ENCODE measurements around the gene NR6A1. TPM values are rescaled to one million over a fixed set of nuclear protein-coding genes. Genes with fewer than 3 reads are reported as not detected.

NR6A1 gene
- total and polyA plus RNA-seq, 2 of the 8 experiments (the other 6 are each of a cell fraction or from before 2014, with no cell fraction given): 93.2 to 237 TPM

DNA sequence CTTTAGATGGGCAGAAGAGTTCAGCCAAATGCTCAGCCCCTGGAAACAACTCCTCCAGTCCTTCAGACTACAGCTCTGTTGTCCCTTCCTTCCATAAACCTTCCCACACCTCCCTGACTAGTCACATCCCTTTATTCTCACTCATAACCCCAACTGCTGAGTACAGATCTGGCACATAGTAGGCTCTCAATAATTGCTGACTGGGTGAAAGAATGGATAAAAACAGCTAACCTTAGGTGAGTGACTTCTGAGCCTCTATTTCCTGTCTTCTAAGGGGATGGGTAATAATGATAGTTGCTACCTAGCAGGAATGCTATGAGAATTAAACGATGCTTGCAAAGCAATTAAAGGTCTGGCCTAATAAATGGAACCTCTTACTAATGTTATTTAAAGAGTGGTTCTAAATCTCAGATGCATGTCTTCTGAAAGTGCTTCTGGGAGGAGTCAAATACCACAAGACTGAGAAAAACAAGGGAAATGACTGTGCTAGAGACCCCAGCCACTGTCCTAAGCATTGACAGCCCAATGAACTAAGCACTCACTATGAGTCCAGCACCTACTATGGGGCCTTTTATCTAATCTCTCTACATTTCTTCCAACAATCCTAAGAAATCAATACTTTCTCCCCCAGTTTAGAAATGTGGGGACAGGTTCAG is 2.5 kb upstream of the NR6A1 start:
- H3K23me2 ChIP-seq (ENCODE audit: low read depth, low read length): peaks cover 12% of the 10 kb centered on the region
- no peak overlapping the region for H4K91ac ChIP-seq (replicated peaks; ENCODE audit: insufficient read length, low read length)
- H3K9me3 ChIP-seq (ENCODE audit: insufficient read depth in 2 of 2, low read depth in 1 of 2, low read length in 1 of 2): no peaks in the 10 kb centered on the region
- peaks cover 2 to 17% of the 10 kb centered on the region in 2 experiments; a peak in 2 of 4 replicates for H3K79me2 ChIP-seq (ENCODE audit: control insufficient read depth in 1 of 2, insufficient read depth in 2 of 2, low read length in 2 of 2)
- no peak overlapping the region for H2BK20ac ChIP-seq (ENCODE audit: low read length)
- H3K18ac ChIP-seq (ENCODE audit: extremely low read depth, low read length): no peak overlapping the region
- H3K27me3 ChIP-seq (replicated peaks in 1 of 4; ENCODE audit: control insufficient read depth in 3 of 4, extremely low read depth in 1 of 4, insufficient read depth in 3 of 4, low read length in 3 of 4): peaks cover 0 to 10% (median 6%) of the 10 kb centered on the region in 4 experiments; a peak in 6 of 7 replicates
- no peak overlapping the region for H2BK120ac ChIP-seq (replicated peaks; ENCODE audit: low read depth, low read length)
- TF ChIP-seq CHD2 (IDR thresholded peaks at IDR 0.05; ENCODE audit: low read length) (no peak), KDM1A (IDR thresholded peaks at IDR 0.05; ENCODE audit: borderline replicate concordance, low read length) (no peak), SIX5 (IDR thresholded peaks at IDR 0.05; ENCODE audit: low read depth, low read length) (no peak), EZH2 (IDR thresholded peaks at IDR 0.05; ENCODE audit: low read depth, low read length, severe bottlenecking) (no peak), POLR2A (IDR thresholded peaks at IDR 0.05; ENCODE audit: control extremely low read depth in 1 of 2, low read depth in 2 of 2, low read length in 2 of 2) (no peak), JUND (IDR thresholded peaks at IDR 0.05; ENCODE audit: low read length) (no peak), RXRA (IDR thresholded peaks at IDR 0.05; ENCODE audit: insufficient read depth, low read depth, low read length) (no peak), YY1 (IDR thresholded peaks at IDR 0.05; ENCODE audit: low read depth, low read length) (no peak), SIRT6 (IDR thresholded peaks at IDR 0.05; ENCODE audit: low read length) (no peak)
- TF ChIP-seq, protein P1, sequence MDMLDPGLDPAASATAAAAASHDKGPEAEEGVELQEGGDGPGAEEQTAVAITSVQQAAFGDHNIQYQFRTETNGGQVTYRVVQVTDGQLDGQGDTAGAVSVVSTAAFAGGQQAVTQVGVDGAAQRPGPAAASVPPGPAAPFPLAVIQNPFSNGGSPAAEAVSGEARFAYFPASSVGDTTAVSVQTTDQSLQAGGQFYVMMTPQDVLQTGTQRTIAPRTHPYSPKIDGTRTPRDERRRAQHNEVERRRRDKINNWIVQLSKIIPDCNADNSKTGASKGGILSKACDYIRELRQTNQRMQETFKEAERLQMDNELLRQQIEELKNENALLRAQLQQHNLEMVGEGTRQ (IDR thresholded peaks at IDR 0.05; ENCODE audit: low read length): no peak
- no peaks in the 10 kb centered on the region for H3K79me1 ChIP-seq (ENCODE audit: low read depth, low read length)
- no peak overlapping the region for H3K27ac ChIP-seq (ENCODE audit: low read depth, low read length)
- no peak overlapping the region for H2AK5ac ChIP-seq (ENCODE audit: low read depth, low read length)
- peaks cover 3 to 13% (median 5%) of the 10 kb centered on the region in 4 experiments for H3K4me1 ChIP-seq (replicated peaks in 1 of 4; ENCODE audit: control insufficient read depth in 3 of 4, insufficient read depth in 4 of 4, low read length in 3 of 4)
- no peak for DNase-seq (ENCODE audit: low read depth in 1 of 2, low spot score in 2 of 2)
- H3K4me3 ChIP-seq (ENCODE audit: extremely low read depth in 1 of 4, insufficient read depth in 2 of 4, low read depth in 3 of 4, low read length in 4 of 4): no peak overlapping the region
- POLR2A ChIA-PET (ENCODE audit: partially characterized antibody): interaction anchor here (0.8 to 13.5 kb wide), 6 partner anchors 12 to 180 kb away, joined by 3 to 396 read pairs (median 4); partner anchors contain the start of genes ARPC5L, RPL35 and WDR38
- H3K9ac ChIP-seq (replicated peaks in 1 of 4; ENCODE audit: extremely low read depth in 1 of 4, low read depth in 3 of 4, low read length in 3 of 4): no peak overlapping the region
- no peak overlapping the region for H3K4me2 ChIP-seq (ENCODE audit: insufficient read depth in 1 of 2, low read depth in 2 of 2, low read length in 2 of 2)
- H2AFZ ChIP-seq (ENCODE audit: low read length): no peak overlapping the region
- H2BK15ac ChIP-seq (ENCODE audit: low read length): 0 out of 2 replicates have a peak overlapping the region, but pooled peaks have one; percentile 29
- H3K23ac ChIP-seq (ENCODE audit: insufficient read length): no peak overlapping the region
- H4K8ac ChIP-seq (ENCODE audit: extremely low read depth, insufficient read depth, low read length): no peak overlapping the region
- H2BK5ac ChIP-seq (ENCODE audit: low read depth, low read length): no peak overlapping the region
- H3K4ac ChIP-seq (replicated peaks; ENCODE audit: insufficient read length, low read depth, low read length): no peak overlapping the region
- no peak for FAIRE-seq
- H4K20me1 ChIP-seq (replicated peaks in 1 of 2; ENCODE audit: control insufficient read depth in 1 of 2, insufficient read depth in 2 of 2, low read length in 2 of 2): peaks cover 7 to 8% of the 10 kb centered on the region in 2 experiments
- no peak overlapping the region for H3K14ac ChIP-seq (ENCODE audit: insufficient read length)
- H3K36me3 ChIP-seq (ENCODE audit: control insufficient read depth in 2 of 4, insufficient read depth in 4 of 4, low read length in 3 of 4): no peaks in the 10 kb centered on the region
- no peak overlapping the region for H3K56ac ChIP-seq (replicated peaks; ENCODE audit: insufficient read length, low read depth, low read length)
- 96% methylated on average over 1 of the region's 1 CpG; no CpG with 5 or more reads in 1 of the 2 experiments for WGBS, 2 experiments (ENCODE audit: extremely low coverage in 1 of 2, insufficient coverage in 1 of 2, insufficient read length in 1 of 2, insufficient replicate concordance in 2 of 2, low coverage in 1 of 2, low lambda C conversion rate in 2 of 2, missing lambda C conversion rate in 1 of 2)
- CTCF ChIA-PET (ENCODE audit: partially characterized antibody): interaction anchor here (0.7 to 17.6 kb wide), 24 partner anchors 8 to 390 kb away, joined by 3 to 1300 read pairs (median 5); partner anchors contain the start of genes ARPC5L, RPL35 and WDR38
- H4K5ac ChIP-seq (ENCODE audit: insufficient read length, low read depth, low read length): no peak overlapping the region
- no peak overlapping the region for H2BK12ac ChIP-seq (ENCODE audit: low read depth, low read length)

Data from H1 (cell line).